ENCODE measurements around the gene LARP1B.
"Not testable (repeated sequence)": the region's sequence is repeated elsewhere in the genome, so short reads cannot be mapped to it uniquely, and the experiment has no call there.

The LARP1B gene

DNA sequence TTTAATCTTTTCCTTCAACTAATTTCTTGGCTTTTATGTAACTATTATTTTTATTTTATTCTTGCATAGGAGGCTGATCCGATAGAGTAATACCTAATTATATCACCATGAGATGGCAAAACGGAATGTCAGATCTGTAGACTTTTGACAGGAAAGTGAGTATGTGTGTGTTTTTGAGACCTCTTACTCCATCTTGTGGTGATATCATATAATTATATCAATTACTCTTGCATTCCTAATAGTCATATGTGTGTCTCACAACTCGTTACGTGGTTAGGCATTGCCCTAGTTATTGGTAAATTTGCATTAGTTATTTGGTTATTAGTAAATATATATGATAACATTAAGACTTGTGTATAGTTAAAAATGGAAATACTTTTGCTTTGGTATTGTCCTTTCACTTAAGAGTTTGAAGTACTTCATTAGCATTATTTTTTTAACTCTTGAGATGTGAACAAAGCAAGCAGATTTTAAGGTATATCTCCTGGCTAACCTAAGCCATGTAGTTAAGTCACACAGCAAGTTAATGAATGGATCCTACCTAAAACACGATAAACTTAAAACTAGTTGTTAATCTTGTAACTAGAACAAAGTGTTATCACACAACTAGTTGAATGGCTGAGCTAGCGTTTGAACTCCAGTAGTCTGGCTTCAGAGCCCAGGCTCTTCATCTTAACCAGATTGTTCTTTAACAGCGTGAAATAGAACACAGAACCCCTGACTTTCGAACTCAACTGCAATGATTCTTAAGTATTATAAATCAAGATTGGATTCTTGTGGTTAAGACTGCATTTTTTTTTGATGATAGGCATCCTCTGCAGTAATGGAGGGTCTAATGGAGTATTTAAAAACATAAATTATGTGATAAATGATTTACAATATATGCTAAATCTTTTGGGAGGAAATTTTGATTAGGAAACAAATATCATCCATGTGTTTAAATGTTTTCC lies 159.4 kb downstream of the LARP1B start:
- DNase-seq (ENCODE audit: low read depth in 2 of 3, low spot score in 1 of 3) = no peak

DNA sequence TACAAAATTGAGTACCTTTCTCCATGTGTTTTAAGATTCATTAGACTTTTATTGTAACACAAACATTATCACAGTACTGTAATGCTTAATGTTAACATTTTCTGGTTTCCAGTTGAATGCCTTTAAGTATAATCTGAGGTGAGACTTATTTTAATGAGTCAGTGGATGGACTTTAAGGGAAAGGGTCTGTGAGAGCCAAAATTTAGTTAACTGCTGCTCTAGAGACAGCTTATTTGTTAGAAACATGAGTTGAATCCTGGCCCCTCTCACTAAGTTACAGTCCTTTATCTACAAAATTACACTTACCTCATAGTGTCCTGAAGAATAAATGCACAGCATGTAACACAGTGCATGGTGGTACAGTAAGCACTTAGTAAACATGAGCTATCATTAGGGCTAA lies 160.5 kb downstream of the LARP1B start:
- no peak for DNase-seq (ENCODE audit: low read depth in 2 of 3, low spot score in 1 of 3)

DNA sequence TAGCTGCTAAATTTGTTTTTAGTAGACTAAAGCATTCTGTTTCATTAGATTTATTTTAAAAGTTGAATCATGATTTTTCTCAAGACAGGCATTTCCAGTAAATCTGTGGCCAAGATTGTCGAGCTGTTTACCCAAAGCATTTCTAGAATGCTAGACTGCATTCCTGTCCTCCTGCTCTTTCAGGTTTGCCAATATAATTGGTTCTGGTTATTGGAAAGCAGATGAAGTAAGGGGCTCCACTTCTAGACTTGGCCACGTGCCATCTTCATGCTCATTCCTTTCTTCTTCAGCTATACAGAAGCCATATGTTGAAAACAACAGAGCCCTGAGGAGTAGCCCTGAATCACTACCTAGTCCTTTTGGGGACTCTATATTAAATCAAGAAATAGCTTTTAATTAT lies 164.0 kb downstream of the LARP1B start:
- no peak for DNase-seq (ENCODE audit: low read depth in 2 of 3, low spot score in 1 of 3)

DNA sequence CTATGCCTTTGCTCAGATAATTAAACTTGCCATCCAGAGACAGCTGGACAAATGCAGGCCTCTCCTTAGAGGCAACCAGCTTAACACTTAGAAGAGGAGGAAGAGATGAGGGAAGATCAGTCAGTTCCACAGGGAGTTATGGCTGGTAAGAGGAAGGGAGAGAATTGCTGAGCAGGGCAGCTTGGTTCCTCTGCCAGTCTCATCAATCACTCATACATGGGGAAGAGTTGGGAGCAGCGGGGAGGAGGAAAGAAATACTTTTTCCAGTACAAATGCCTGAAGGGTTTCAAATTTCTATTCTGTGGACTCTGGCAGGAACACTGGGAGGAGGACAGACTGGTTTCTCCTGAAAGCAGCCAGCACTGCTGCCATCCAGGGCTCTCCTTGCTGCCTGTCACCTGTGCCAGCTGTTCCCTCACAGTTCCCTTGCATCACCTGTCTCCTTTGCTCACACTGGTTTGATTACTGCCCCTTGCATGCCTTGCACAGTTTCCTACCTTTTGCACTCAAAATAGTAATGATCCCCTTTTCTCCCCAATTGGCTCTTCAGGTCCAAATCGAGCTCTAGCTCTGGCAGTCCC lies 167.0 kb downstream of the LARP1B start:
- DNase-seq (ENCODE audit: low read depth in 2 of 3, low spot score in 1 of 3) = no peak

DNA sequence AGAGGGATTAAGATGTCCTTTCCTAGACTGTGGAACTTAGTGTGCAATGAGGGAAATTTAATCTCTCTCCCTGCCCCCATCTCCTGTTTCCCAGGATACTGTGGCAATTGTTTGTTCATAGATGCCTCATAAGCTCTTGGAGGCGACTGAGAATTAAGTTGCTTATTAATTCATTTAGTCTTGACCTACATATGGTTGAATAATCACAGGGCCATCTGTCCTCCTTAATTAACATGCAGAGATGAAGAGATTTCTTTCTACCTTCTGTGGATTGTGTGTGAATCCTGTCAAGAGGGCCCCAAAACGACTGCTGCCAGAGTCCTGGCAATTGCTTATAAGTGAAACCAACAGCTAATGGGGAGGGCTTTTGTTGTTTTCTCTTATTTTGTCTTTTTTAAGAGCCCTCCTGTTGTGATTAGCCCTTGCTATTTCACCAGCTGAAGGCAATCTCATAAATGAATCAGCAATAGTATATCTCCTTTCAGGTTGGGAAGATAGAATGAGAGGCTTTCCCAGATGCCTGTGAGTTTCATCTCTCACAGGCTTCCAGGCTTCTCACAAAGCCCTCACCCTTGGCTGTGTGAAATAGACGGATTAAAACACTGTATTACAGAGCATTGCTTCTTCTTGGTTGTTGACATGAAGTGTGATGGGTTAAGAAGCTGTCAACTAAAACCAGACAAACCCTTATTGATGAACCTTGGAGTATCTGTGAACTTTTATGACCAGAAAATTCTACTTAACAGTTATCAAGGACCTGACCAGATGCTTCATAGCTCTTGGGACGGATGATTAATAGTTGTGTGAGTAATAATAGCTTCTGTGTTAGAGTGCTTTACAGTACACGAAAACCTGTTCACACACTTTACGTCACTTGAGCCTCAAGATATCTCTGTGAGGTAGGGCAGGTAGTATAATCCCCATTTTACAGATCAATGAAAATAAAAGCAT lies 168.0 kb downstream of the LARP1B start:
- no peak for DNase-seq (ENCODE audit: low read depth in 2 of 3, low spot score in 1 of 3)

DNA sequence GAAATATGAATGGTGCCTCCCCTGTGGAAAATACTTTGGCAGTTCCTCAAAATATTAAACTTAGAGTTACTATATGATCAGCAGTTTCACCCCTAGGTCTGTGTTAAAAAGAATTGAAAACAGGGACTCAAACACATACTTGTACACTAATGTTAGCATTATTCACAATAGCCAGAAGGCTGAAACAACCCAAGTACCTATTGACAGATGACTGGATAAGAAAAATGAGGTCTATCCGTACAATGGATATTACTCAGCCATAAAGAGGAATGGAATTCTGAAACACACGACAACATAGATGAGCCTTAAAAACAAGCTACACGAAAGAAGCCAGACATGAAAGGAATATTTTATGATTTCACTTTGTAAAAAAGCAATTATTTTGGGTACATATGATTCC lies 171.6 kb downstream of the LARP1B start:
- DNase-seq (ENCODE audit: low read depth in 2 of 3, low spot score in 1 of 3) = no peak

DNA sequence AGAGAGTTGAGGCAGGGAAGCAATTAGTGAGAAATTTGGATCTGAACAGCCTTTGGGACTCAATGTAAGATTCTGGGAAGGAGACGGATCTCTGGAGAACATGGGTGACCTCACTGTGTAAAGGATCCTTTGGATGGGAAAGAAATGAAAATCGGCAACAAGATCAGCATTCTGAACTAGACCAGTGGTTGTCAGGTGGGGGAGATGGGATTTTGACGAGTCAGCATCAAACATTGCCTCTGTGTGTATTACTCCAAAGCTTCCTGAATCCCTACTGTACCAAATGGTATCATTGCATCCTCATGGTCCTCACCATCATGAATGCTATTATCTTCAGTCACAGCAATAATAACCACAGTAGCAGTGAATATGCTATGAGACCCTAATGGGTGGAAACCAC lies 173.7 kb downstream of the LARP1B start:
- no peak for DNase-seq (ENCODE audit: low read depth in 2 of 3, low spot score in 1 of 3)

DNA sequence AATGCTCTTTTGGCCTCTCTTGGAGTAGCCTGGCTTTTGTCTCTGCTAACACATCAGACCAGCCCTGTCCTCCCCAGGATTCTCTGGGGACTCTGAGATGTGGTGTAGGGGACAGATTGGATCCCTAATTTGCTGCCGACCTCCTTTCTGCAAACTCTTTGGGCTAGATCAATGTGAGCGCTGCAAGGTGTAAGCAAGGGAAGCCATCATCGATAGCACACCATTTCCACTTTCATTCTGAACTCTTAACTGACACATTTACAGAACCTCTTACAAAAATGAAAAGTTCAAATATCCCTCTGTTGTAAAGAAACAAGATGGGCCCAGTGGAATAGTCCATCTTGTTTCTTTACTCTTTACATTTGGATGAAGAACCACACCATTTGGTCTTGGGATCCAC lies 179.9 kb downstream of the LARP1B start:
- DNase-seq (ENCODE audit: low read depth in 2 of 3, low spot score in 1 of 3) = no peak

DNA sequence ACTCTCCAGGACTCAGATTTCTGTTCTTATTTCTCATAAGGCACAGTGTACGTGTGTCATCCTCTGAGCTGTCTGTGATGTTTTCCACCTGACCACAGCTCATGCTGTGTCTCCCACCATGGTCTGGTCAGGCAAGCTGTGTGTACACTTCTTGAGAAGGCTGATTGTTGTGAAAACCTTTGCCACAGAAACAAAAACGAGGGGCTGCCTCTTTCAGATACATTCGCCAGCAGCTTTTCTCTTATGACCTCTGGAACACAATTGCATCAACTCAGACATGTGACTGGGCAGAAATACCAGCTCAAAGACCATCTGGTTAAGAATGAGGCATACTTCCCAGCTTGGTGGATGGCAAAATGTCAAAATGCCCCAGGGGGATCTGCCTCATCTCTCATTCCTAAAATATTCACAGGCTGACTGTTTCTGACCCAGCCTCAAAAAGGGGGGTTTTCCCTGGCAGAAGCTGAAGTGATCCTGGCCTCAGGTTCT lies 180.4 kb downstream of the LARP1B start:
- no peak for DNase-seq (ENCODE audit: low read depth in 2 of 3, low spot score in 1 of 3)

DNA sequence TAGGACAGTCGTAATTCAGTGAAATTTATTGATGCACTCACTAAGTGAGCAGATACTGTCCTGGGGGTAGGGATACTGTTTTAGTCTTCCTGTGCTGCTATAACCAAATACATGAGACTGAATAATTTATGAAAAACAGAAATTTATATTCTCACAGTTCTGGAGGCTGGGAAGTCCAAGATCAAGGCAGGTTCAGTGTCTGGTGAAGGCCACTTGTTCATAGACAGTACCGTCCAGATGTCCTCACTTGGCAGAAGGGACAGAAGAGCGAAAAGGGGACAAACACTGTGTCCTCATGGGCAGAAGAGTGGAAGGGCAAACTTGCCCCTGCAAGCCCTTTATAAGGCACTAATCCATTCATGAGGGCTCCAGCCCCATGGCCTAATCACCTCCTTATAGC lies 180.9 kb downstream of the LARP1B start:
- no peak for DNase-seq (ENCODE audit: low read depth in 2 of 3, low spot score in 1 of 3)

DNA sequence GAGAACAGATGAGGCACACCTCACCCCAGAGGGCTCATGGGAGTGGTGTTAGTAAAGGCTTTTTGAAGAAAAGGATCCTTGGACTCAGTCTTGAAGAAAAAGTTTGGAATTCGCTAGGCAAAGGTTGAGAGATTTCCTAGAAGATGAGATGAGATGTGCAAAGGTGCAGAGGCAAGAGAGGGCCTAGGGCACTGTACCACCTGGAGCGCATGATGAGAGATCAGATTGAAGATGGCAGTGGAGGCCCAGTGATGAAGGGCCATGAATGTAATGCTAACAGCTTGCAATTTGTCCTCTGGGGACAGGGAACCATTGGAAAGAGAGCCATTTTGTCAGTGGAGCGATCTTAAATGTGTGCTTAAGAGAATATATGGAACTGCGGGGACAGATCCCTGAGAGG lies 181.5 kb downstream of the LARP1B start:
- DNase-seq (ENCODE audit: low read depth in 2 of 3, low spot score in 1 of 3) = no peak

DNA sequence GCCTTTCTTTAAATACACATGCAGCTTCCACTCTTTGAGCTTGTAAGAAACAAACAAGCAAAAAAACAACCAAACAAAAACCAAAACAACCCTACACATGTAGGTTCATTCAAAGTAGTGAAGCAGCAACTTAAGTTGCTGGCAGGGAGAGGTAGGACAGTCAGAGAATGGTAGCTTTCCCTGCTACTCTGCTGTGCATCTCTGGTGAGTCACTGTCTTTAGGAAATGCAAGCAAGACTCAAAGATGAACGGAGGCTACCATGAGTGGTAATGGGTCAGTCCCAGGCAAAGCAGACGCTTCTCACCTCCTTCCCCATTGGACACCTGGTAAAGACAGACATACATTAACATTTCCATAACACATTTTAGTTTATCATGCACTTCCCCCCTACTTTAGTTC lies 183.3 kb downstream of the LARP1B start:
- no peak for DNase-seq (ENCODE audit: low read depth in 2 of 3, low spot score in 1 of 3)

DNA sequence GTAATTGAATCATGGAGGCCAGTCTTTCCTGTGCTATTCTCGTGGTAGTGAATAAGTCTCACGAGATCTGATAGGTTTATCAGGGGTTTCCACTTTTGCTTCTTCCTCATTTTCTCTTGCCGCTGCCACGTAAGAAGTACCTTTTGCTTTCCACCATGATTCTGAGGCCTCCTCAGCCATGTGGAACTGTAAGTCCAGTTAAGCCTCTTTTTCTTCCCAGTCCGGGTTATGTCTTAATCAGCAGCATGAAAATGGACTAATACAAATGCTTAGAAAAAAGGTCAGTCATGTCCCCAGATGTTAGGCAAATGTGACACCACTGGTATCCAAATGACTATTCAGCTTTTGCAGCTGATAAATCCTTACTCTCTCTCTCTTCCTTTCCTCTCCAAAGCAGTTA lies 184.3 kb downstream of the LARP1B start:
- DNase-seq (ENCODE audit: low read depth in 2 of 3, low spot score in 1 of 3) = not testable (repeated sequence)

DNA sequence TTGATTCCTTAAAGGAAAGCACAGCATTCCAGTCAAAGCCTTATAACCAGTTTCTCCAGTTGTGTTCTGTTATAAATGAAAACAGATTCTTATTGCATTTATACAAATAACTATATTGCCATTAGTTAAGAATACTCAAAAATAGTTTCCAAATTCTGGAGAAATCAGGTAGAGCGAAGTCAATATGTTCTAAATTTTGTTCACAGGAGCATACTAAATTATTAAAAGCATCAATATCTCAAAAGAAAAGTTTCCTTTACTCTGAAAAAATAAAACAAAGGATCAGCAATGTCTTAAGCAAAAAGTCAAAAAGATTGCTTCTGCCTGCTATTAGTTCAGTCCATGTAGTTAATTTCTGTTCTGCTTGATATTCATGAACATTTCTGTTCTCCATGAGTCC lies 186.8 kb downstream of the LARP1B start:
- DNase-seq (ENCODE audit: low read depth in 2 of 3, low spot score in 1 of 3) = no peak

DNA sequence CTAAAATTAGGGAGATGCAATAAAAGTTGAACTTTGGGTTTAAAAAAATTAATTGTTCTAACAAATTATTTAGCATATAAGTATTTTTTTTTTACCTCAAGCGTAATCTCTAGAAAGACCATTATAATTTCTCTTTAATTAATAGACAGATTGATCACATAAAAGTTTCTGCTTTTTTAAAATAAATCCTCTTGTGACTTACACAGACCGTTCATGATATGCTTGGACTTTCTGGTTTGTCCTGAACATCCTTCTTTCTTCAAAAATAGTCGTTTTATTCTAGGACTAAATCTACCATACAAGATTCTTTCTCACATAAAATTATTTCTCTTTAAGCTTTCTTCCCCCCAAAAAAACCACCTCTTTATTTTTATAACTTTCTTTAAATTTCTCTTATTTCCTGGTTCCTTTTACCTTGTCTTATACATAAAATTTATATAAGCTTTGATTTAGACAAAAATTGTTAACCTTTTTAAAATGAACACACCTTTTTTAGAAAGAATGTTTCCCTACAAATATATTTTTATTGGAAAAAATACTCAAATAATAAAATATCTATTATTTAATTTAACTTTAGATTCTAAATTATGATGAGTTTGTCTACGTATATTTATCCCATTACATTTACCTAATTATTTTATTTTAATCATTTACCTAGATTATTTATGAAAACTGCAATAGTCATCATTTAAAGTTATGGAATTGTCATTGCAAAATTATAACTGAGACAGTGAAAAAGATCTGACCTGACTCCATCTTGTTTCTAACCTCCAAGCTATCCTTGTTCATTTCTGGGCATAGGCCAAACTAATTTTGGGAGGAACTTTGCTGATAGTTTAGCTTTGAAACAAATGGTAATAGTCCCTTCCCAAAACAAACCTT lies 188.9 kb downstream of the LARP1B start:
- no peak for DNase-seq (ENCODE audit: low read depth in 2 of 3, low spot score in 1 of 3)

DNA sequence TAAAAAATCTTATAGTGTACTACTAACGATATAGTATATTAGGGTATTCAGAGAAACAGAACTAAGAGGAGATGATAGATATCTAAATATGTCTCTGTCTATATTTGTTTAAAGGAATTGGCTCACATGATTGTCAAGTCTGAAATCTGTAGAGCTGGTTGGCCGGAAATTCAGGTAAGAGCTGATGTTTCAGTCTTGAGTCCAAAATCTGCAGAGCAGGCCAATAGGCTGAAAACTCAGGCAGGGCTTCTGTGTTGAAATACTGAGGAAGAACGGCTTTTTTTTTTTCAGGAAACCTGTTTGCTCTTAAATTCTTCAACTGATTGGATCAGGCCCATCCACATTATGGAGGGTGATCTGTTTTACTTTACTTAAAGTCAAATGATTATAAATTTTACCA lies 194.8 kb downstream of the LARP1B start:
- no peak for DNase-seq (ENCODE audit: low read depth in 2 of 3, low spot score in 1 of 3)

DNA sequence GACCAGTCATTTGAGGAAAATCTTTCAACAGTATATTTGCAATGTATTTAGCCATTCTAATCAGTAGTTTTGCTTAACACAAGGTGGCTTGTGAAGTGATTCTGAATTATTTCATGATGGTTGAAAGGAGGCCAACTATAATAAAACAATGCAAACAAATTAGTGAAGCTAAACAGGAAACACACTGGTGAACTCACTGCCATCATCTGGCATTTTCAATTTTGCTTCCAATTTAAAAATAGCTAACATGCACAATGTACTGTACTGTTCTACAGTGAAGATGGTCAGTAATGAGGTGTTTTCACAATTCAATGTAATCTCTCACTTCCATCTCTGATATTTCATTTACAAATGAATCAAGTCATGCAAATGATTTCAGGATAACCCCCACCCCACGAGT lies 195.4 kb downstream of the LARP1B start:
- DNase-seq (ENCODE audit: low read depth in 2 of 3, low spot score in 1 of 3) = no peak

DNA sequence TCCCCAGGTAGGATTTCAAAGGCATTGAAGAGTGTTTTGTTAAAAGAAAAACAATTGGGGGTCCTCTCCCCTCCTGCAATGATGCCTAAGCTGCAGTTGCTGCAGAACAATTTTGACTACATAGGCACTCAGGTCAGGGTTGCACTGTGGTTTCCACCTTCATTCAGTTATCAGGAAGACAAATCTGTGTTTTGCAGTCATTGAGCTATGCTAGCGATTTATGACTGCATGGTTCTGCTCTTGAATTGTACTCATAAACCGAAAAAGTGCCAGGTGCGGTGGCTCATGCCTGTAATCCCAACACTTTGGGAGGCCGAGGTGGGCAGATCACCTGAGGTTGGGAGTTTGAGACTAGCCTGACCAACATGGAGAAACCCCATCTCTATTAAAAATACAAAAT lies 197.1 kb downstream of the LARP1B start:
- DNase-seq (ENCODE audit: low read depth in 2 of 3, low spot score in 1 of 3) = not testable (repeated sequence)

DNA sequence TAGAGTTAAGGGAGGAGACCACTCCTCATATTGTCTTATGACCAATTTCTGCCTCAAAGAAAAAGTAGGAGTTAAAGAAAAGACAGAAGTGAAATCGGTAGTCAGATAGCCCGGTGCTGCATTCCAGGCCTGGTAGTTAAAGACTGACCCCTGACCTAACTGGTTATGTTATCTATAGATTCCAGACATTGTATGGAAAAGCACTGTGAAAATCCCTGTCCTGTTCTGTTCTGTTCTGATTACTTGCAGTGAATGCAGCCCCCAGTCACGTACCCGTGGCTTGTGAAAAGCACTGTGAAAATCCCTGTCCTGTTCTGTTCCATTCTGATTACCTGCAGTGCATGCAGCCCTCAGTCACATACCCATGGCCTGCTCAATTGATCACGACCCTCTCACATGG lies 198.8 kb downstream of the LARP1B start:
- not testable (repeated sequence) for DNase-seq (ENCODE audit: low read depth in 2 of 3, low spot score in 1 of 3)

Measured in stimulated activated CD4-positive, alpha-beta T cell treated with anti-CD3 and anti-CD28 coated beads, Interleukin-12 subunit alpha, Interleukin-12 subunit beta, amount 100 ng/mL, for 48 hours (primary cell).